Fibroblast of gingiva (primary cell): Measurements from ENCODE around the gene TTC23.

Source experiments
- DNase-seq: peaks from one replicate; pipeline ENCODE4 v3.0.0-alpha.2; 2011; ENCODE audit warnings: low read depth

Gene TTC23

DNA sequence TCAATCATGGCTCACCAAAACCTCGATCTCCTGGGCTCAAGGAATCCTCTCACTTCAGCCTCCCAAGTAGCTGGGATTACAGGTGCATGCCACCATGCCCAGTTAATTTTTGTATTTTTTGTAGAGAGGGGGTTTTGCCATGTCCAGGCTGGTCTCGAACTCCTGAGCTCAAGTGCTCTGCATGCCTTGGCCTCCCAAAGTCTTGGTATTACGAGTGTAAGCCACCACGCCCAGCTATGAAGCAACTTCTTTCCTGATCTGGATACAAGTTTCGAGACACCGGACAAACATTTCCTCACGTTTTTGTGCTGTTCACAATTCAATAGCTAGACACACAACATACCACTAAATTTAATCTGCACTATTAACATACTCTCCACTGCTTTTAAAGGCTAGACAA, 147.9 kb downstream of the TTC23 start:
- DNase-seq = no peak

DNA sequence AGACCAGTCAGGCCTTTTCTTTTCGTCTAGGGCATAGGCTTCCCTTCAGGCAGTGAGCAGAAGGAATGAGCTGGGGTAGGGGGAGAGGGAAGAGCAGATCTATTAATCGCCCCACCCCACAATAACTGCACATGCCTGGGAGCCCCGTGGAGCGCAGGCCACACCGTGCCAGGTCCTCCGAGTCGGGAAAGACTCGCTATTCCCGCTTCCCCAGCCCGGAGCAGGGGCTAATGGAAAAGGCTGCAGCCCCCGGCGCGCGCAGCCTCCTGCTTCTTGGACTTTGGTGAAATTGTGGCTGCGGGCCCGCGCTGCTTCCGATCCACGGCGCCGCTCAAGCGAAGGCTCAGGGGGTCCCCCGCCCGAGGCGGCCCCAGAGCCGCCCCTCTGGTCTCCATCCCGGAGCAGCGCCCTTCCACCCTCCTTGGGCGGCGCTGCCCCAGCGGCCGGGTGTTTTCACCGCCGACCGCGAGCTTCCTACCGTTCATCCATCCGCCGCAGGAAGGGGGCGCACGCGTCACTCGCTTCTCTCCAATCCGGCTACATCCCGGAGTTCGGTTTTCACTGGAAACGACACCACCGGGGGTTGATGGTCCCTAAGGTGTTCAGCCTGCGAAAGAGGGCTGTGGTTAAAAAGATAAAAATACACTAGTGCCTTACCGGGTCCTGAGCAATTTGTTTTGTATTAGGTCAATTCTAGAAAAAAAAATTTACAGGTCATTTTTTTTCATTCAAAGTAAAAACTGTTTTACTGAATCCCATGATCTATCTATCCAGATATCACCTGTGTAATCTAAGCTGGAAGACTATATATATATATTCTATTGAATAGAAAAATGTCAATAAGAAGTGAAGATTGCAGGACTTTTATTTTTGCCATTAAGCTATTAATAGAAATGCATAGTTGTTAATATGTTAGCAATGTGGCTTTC, 148.9 kb downstream of the TTC23 start:
- DNase-seq = peak; percentile 59

DNA sequence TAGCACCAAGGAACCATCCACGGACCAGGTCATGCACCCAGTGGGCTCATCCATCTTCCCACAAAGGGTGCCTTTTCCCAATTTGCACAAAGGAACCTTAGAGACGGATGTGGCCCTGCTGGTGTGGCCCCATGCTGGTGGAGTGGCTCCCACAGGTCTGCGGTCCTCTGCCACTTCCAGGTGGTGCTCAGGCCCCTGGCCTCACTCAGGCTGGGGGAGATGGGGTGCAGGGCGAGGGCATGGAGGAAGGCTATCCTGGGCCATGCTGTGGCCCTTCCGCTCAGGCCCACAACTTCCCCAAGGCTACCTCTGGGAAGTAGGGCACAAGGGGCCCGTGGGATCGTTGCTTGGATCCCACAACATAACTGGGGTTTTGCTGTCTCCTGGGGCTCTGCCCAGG, 149.7 kb downstream of the TTC23 start:
- DNase-seq = no peak

DNA sequence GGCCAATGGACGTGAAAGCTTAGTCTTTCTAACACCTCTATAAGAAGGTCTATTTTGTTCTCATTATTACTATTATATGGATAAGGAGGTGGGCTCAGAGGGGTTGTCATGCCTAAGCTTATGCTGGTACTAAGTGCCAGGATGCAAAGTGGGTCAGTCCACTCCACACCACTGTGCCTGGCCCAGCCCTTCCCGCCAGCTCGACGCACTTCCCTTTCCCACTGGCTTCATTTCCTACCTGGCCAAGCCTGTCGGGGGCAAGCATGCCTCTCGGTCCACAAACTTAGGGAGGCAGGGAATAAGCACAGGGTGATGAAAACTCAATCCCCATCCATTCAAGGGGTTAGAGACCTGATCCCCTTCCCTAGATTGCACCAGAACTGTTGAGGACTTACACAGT, 150.4 kb downstream of the TTC23 start:
- DNase-seq = no peak

DNA sequence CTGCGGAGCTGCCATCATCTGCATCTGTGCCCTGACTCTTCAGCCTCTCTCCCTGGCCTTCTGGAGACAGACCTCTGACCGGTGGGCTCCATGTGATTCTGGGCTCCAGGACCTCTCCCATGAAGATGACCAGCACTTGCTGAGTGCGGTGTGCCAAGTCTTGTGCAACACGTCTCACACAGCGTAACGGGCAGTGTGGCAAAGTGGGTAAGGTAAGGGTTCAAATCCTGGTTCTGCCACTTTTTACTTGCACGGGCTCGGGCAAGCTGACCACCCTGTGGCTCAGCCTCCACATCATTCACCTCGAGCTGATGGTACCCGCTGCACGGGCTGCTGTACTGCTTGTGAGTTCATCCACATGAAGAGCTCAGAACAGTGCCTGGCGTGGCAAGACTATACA, 151.0 kb downstream of the TTC23 start:
- DNase-seq = no peak

DNA sequence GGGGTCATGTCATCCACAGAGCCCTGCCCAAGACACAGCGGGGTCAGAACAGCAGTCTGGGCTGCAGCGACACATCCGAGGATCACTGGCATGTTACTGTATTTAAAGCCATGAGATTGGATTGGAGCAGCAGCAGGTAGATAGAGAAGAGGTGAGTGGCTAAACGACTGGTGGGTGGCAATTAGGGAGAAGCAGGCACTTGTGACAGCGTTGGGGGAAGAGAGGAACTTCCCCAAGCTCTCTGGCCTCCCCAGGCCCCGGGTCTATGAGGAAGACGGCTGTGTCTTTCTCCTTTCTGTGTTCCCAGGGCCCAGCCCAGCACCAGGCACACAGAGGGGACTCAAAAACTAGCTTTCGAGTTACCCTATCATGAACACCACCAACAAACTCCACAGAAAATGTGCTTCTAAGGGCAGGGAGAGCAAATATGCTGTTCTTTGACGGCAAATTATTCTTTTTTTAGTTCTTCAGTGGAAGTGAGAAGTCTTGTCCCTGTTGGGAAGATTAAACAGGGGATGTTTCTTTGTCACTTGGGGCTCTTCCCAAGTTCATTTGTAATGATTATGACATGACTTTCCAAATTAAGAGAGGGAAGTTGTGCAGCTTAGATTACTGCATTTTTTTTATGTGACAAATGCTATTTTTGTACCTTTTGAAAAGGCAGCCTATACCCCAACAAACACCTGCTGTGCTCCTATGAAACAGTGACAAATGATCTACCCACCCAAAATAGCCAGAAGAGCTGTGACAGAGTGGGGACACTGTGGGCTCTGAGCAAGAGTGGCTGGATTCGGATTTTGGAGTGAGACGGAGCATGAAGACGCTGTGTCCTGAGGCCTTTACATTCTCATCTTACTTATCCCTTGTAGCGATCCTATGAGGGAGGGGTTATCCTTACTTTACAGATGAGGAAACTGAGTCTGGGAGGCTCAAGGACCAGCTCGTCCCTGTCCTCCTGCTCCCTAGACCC, 151.7 kb downstream of the TTC23 start:
- no peak for DNase-seq

DNA sequence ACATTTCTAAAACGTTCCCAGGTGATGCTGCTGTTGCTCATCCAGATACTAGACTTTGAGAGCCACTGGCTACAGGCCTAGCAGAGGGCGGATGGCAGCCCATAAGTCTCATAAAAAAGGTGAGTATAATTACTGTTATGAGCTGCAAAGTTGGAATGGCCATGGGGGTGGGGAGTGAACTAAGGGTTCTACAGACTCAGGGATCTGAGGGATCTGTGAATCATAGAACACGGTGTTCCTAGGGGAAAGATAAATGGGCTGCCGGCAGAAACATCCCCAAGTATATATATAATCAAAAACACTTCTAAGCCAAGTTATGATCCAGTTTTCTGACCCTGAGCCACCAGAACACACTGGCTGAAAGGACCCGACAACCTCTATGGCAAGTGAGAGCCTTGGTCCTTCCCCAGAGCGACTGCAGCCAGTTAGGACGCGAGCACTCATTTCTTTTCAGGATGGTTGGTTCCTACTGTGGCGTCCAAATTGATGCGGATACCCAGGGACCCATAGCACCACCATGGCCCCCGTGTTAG, 152.4 kb downstream of the TTC23 start:
- no peak for DNase-seq

DNA sequence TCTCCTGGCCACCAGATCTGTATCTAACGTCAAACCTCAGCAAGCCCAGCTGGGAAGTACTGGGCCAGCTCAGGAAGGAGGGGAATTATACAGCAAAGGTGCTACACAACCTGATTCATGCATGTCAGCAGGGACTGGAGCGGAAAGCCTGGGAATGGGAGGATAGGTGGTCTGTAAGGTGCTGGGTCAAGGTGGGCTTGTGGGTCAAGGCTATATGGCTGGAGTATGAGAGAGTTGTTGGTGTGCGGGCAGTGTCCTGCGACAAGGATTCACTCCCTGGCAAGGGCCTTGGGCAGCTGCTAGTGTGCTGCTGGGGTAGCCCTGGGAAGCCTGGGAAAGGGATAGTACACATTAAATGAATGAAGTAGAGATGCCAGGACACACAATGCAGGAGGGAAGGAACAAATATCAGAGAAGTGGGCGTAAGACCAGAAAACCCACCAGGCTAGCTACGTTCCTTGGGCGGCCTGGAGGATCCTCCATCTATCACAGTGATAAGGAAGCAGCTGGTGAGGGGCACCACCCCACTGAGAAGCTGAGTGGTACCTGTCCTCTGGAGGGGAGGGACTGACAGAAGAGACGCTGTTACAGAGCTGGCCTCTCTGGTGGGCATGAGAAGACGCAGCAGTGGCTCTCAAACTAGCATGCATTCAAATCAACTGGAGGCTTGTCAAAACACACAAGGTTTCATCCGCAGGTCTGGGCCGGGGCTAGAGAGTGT, 153.0 kb downstream of the TTC23 start:
- no peak for DNase-seq

DNA sequence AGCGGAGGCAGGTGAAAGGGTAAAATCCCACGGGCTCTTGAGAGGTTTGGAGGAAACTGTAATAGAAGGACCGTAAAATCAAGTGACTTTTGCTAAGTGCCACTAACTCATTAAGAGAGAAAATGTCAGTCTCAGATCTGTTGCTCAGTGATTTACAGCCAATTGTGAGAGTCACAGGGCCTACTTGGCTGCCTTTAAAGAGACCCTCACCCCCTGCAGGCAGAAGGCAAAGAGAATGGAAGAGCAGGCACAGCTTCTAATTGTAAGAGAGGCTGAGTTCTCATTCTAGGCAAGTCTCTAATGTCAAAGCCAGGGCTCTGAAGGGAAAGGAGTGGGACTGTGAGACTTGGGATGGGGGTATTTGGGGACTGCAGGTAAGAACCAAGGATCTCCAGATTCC, 153.8 kb downstream of the TTC23 start:
- no peak for DNase-seq

DNA sequence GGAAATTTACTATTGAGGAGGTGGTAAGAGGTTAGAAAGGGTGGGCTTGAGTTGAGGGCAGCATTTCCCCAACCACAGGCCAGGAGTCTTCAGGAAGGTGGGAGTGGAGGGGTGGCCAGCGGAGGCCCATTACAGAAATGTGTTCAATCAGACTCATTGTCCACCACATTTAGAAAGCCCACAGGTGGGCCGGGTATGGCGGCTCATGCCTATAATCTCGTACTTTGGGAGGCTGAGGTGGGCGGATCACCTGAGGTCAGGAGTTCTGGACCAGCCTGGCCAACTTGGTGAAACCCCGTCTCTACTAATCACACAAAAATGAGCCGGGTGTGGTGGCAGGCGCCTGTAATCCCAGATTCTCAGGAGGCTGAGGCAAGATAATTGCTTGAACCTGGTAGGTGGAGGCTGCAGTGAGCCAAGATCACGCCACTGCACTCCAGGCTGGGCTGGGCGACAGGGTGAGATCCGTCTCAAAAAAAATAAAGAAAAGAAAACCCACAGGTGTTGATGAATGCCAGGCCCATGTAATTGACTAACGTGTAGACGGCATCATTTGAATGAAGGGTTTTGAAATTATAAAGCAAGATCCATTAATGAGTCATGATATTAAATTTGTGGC, 156.7 kb downstream of the TTC23 start:
- DNase-seq = no peak

DNA sequence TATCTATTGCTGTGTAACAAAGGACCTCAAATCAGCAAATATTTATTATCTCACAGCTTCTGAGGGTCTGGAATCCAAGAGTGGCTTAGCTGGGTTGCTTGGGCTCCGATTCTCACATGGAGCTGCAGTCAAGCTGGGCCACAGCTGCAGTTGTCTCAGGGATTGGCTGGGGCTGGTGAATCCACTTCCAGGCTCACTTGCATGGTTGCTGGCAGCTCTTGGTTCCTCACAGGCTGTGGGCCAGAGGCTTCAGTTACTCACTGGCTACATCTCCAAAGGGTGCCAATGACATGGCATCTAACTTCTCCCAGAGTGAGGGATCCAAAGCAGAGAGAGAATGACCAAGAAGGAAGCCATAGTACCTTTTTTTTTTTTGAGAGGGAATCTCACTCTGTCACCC, 158.4 kb downstream of the TTC23 start:
- DNase-seq = no peak

DNA sequence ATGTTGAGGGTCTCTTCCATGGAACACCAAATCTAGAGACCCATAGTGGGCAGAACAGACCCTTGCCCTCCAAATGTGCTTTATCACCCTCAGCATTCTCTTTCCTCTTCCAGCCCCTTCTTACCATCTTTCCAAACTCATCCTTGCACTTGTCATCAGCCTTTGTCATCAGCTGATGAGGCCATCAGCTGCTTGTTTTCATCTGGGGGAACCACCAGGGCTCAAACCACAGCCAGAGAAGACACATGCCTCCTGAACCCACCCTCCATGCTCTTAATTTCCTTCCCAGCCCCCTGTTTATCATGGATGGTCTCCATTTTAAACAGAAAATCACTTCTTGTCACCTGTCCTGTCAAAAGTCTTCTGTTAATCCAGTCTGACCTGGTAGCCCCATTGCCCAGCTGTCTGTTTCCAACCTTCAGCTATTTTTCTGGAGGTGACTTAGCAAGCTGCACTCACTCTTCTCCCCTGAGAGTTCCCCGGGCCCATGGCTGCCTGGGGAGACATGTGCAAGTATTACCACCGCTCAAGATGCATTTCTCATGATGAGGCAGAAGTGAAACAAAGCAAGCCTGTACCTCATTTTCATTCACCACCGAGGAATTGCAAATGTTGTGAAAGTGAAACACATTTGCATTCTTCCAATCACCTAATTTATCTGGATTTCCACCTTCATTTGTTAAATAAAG, 159.2 kb downstream of the TTC23 start:
- DNase-seq = no peak

DNA sequence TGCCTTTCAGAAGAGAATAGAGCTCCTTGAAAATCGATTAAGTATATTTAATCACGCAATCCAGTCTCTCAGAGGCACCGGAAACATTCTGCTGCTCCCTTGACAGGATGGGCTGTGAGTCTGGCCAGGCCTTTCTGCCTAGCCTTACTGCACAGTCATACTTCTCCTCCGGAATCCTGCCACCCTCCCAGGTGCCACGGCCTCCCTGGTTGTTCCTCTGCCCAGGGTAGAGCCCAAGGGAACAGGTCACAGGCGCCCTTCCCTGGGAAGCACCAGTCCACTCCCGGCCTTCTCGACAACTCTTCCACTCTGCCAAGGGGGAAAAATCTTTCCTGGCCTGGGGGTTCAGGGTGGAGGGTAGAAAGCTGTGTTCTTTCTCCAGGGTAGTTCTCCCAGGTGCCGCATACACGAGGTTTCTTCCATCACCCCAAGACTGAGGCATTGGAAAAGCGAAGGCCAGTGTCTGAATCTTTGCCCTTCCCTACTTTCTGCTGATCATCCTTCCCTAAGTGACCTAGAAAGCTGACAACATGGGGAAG, 161.9 kb downstream of the TTC23 start:
- DNase-seq = no peak

DNA sequence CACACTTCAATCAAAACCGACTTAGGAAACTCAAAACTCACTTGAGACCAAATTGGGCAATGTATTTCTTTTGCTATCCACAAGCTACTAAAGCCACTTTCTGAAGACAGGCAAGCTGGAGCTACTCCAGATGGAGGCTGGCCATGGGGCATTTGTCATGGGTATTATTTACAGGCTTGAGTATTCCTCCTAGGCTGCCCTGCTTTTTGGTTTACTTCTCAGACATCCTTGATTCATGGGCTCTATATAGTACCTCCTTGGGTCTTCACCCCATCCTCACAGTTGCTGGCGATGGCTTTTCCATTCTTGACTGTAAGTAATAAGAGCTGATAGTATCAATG, 163.1 kb downstream of the TTC23 start:
- peak; percentile 65 for DNase-seq
